Epithelial cell of esophagus (primary cell): Measurements from ENCODE around the gene SPTBN1.

Experiments
- DNase-seq: peaks from one replicate; pipeline ENCODE4 v3.0.0; 2010; ENCODE audit warnings: low read depth
- H3K4me3 ChIP-seq: 2 replicates; pipeline ENCODE4 v1.5.1; 2011; ENCODE audit warnings: mild to moderate bottlenecking, low read length, control low read depth
- TF ChIP-seq, protein P1 (sequence below): IDR thresholded peaks from 2 replicates; pipeline ENCODE4 v1.5.1; 2011; ENCODE audit warnings: low read depth, mild to moderate bottlenecking, low read length, control low read depth, inconsistent platforms; ENCODE audit not compliant: insufficient read depth; ENCODE audit errors: missing control alignments

SPTBN1 gene

DNA sequence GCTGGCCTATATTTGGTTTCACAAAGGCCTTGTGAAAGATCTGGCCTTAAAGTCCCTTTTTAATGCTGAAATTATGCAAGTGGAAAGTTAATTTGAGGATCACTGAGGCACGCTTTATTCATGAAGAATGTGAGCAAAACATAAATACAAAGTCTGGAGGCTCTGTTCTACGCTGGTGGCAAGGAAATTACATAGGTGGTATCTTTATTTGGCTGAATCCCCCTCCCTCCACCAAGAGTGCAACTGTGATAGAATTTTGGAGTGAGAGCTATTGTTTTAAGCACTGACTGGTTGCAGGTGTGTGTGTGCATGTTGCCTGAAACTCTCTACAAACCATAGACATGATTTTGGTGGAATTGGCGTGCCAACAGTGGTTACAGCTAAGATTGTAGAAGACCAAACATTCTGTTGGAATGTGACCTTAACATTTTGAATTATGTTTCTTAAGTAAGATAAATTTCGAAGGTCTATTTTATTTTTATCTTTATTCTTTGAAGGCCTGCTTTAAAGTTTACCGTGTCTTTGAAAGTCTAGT, 114.3 kb downstream of the SPTBN1 start:
- no peak overlapping the region for H3K4me3 ChIP-seq
- DNase-seq, result no peak
- TF ChIP-seq, protein P1, sequence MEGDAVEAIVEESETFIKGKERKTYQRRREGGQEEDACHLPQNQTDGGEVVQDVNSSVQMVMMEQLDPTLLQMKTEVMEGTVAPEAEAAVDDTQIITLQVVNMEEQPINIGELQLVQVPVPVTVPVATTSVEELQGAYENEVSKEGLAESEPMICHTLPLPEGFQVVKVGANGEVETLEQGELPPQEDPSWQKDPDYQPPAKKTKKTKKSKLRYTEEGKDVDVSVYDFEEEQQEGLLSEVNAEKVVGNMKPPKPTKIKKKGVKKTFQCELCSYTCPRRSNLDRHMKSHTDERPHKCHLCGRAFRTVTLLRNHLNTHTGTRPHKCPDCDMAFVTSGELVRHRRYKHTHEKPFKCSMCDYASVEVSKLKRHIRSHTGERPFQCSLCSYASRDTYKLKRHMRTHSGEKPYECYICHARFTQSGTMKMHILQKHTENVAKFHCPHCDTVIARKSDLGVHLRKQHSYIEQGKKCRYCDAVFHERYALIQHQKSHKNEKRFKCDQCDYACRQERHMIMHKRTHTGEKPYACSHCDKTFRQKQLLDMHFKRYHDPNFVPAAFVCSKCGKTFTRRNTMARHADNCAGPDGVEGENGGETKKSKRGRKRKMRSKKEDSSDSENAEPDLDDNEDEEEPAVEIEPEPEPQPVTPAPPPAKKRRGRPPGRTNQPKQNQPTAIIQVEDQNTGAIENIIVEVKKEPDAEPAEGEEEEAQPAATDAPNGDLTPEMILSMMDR, result no peak

DNA sequence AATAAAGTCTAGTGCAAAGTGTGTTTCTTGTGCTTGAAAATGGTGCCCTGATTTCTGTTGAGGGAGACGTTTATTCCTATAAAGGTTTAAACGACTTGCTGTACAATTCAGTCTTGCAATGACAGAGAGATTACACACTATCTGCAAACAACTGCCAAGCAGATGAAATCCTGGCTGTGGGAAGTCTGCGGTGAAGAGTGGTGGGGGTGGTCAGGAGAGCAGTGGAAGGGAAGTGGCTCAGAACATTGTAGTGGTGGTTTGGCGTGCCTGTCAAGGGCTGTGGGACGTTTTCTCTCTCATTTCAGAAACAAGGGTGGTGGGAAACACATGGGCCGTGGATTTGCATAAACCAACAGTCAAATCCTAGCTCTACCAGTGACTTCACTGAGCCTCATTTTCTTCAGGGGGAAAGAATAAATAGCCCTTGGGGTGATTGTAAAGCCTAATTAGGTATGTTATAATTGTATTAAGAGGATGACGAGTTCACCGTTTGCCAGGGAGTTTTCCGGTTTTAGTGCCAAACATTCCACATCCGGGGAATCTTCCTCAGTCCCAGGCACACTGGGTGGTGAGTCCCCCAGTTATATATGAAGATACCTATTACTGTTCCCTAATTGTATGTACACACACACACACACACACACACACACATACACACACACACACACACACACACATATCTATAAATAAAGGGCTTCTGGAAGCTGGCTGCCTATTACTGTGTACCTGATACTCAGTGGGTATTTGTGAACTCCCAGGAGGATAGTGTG, 115.0 kb downstream of the SPTBN1 start:
- TF ChIP-seq, protein P1, result no peak
- H3K4me3 ChIP-seq, result no peak overlapping the region
- DNase-seq, result peak; percentile 91

DNA sequence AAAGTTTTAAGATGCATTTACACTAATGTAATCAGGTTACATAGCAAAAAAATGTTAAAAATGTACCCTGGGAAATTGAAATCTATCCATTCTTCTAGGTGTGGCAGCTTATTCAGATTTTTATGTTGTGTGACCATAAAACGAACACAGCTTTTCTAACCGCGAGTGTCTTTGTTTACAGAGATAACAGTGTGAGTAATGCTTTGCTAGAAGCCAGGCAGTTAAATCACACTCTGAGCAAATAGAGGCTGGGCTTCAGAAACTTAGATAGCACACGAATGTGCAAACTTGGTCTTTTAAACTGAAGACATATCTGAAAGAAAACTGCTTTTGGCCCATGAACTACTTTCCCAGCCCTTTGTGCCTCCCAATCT, 116.1 kb downstream of the SPTBN1 start:
- no peak overlapping the region for H3K4me3 ChIP-seq
- TF ChIP-seq, protein P1, result no peak
- peak; percentile 89 for DNase-seq

DNA sequence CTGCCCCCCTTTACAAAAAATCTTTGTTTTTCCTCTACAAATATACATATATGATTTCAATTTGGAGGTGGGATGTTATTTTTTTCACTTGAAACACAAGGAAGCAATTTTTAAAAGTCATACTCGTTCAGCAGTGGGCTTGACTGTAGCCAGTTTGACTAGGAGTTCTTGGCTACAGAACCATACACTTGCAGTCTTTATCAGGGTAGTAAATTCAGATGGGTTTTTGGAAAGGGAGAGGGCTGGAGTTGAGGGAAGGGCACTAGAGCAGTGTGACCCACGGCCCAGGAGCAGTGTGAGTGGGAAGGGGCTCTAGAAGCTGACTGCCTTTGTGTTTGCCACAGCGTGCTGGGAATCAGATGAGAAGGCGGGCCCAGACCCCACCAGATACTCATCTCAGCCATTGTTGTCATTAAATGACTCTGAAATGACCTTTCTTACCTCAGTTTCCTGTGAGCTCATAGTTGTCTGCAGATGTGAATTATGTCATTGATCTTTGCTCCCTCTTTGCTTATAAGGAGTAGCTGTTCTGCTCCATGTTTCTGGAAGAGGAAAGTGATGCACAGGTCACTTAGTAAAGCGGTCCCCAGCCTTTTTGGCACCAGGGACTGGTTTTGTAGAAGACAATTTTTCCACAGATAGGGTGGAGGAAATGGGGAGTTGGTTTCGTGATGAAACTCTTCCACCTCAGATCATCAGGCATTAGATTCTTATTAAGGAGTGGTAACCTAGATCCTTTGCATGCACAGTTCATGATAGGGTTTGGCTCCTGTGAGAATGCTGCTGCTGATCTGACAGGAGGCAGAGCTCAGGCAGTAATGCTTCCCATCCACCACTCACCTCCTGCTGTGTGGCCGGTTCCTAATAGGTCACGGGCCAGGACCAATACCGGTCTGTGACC, 116.8 kb downstream of the SPTBN1 start:
- no peak overlapping the region for H3K4me3 ChIP-seq
- DNase-seq, result peak; percentile 60
- TF ChIP-seq, protein P1, result no peak

DNA sequence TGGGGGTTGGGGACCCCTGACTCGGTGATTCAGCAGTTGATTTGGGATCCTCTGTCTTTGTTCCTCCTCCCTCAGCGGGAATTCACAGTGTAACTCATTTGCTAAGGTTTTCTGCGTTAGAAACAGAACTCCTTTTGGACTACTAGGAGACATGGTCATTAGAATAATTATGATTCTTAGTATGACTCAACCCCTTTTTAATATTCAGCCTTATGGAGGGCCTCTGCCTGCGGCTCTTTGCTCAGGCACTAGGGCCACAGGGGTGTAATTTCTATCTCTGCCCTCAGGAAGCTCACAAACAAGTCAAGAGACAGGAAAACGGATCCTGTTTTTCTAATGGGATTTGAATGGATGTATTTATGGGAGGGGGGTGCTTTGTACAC, 117.4 kb downstream of the SPTBN1 start:
- TF ChIP-seq, protein P1, result no peak

GRCh38 chr2:54574107-54574859, 118.2 kb downstream of the SPTBN1 start:
- no peak overlapping the region for H3K4me3 ChIP-seq
- TF ChIP-seq, protein P1, result no peak
- peak; percentile 57 for DNase-seq

More for the DNA sequence above, 117.4 kb downstream of the SPTBN1 start:
- no peak overlapping the region for H3K4me3 ChIP-seq
- no peak for DNase-seq
